ENCODE results near the gene APBB1.

The APBB1 gene

DNA sequence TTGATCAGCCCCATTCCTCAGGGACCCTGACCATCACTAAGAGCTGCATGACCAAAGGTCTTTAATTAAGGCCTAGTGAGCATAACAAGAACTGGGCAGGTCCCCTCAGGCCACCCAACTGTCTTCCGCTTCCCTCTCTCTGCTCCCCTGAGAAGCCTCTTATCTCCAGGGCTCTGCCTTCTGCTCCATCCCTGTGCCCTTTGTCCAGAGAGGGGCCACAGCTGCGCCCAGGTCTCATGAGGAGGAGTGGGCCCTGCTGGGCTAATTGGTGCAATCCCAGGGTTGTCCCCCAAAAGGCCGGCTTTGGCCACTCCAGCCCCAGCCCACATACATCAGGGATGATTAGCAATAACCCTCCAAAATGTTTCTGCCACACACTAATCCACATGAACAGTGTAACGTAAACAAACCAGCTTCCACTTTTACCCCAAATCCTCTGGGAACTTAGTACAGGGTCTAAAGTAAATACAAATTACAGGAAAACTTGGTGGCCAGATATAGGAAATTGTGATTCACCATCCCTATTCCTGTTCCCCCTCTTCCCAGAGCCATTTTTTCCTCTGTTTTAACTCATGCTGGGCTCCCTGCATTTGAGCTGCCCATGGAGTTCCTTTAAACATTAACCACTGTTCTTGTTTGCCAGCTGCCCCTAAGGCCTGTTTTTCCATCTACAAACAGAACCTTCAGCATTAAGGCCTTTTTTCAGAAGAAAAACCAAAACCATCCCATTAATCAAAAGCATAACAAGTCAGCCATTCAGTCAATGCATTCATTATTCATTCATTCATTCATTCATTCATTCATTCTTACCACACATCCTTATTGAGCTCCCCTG, 64.0 kb downstream of the APBB1 start:
- no peak for DNase-seq (ENCODE audit: low read depth, low spot score)
- H3K27ac ChIP-seq: no peak overlapping the region

DNA sequence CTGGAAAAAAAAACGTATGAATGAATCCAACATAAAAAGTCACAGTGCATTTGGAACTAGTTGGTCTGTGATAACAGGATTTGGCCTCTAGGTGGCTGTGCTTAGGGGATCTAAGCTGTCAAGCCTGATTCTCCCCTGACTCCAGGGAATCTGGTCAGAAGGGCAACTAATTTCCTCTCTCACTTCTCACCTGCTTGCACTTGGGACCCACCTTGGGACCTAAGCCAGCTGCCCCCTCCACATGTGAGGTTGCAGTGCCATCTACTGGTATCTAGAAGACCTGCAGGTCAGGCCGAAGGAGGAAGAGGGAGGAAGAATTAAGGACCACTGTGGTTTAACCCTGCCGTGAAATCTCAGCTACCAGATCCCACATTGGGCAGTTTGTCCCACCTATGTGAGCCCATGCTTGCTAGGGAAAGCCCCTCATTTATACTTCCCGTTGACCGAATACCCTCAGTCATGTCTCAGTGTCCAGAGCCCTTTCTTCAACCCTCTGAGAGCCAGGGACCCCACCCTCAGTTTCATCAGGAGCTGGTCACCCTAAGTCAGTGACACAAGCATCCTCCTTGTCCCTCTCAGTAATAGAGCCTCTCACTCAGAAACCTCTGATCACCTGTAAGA, 65.4 kb downstream of the APBB1 start:
- H3K27ac ChIP-seq: no peak overlapping the region
- no peak for DNase-seq (ENCODE audit: low read depth, low spot score)

DNA sequence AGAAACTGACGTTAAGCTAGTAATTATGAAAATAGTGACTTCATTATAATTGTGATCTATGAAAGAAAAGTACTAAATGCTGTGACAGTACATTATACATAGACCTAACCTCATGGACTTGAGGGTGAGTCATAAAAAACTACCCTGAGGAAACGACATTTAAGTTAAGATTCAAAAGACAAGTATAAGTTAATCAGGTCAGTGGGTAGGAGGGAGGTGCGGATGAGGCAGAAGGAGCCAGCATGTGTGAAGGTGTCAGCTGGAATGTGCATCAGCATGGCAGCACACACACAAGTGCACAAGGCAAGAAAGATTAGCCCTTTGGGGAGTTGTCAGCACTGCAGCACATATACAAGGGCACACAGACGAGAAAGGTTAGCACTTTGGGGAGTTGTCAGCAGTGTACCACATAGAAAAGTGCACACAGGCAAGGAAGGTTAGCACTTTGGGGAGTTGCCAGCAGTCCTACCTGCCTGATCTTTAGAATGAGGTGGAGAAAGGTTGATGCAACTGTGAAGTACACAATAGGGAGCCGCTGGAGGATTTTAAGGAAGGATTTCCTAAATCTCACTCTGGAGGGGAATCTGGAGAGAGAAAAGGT, 67.0 kb downstream of the APBB1 start:
- no peak for DNase-seq (ENCODE audit: low read depth, low spot score)
- H3K27ac ChIP-seq: no peak overlapping the region

DNA sequence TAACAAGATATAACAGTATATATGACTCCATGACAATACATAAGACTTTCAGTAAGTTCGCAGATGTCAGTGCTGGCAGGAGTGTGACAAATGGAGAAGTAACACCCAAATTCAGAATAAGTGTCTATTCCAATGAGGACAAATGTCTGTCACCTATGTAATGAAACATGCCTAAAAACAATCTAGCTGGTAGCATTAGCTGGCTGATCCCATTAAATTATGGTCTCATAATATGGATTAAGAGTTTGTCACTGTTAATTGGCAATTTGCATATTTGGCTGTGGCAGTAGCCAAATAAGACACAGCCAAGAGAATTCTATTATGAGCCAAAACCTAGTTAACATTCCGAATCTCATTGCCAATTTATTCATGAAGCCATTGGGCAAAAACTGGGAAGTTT, 68.4 kb downstream of the APBB1 start:
- DNase-seq (ENCODE audit: low read depth, low spot score): no peak
- H3K27ac ChIP-seq: no peak overlapping the region

DNA sequence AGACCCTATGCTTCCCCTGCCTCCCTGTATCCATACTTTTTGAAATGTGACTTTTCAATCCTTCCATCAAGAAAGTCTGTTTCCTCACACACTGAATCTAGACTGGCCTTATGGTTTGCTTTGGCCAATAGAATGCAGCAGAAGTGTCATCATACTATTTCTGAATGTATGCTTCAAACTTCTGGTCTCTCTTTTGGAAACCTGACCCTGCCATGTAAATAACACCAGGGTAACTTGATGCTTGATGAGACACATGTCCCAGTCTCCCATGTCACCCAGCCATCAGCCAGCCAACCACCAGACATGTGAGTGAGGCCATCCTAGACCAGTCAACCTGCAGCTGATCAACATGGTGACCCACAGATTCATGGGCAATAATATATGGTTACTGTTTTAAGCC, 68.9 kb downstream of the APBB1 start:
- no peak for DNase-seq (ENCODE audit: low read depth, low spot score)
- H3K27ac ChIP-seq: no peak overlapping the region

DNA sequence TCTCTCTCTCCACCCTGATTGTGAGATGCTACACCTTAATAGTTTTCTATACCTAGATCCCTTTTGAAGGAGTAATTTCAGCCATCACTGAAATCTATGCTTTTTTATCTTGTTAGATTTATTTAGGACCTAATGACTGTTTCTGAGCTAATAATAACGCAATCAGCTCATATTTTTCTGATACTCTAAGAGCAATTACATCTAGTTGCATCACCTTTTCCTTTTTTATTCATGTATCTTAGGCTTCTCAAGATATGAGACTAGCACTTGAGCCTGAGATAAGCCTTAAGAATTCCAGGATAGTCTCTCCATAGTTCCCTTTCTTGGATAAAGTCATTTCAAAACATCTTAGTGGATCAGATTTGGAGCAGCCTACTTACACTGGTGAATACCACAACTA, 73.5 kb downstream of the APBB1 start:
- no peak for DNase-seq (ENCODE audit: low read depth, low spot score)
- no peak overlapping the region for H3K27ac ChIP-seq

All from epithelial cell of prostate (primary cell).